HG03575 (cell line): Measurements from ENCODE around the gene PSPC1.

Experiments
- ATAC-seq: cut with Tn5 transposase; IDR thresholded peaks from one replicate; pipeline ENCODE4 v1.9.1; 2021; ENCODE audit not compliant: unreplicated experiment, insufficient number of reproducible peaks, low FRiP score; ENCODE audit errors: extremely low read depth

Gene PSPC1

DNA sequence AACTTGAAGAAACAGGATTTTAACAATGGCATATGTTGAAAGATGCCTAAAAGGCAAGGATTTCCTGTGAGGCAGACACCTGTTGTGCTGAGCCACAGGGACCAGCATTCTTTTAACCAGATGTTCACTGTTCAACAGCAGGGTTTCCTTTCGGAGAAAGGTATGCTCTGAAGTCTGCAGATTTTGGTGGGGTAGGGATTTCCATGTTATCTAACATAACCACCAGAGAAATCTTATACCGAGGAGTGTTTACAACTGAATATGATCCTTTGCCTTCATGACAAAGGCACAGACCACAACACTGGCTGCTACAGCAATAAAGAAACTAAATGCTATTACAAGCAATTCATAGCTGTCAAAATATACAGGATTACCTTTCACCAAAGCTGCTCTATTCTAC is 101.2 kb downstream of the PSPC1 start:
- no peak for ATAC-seq

DNA sequence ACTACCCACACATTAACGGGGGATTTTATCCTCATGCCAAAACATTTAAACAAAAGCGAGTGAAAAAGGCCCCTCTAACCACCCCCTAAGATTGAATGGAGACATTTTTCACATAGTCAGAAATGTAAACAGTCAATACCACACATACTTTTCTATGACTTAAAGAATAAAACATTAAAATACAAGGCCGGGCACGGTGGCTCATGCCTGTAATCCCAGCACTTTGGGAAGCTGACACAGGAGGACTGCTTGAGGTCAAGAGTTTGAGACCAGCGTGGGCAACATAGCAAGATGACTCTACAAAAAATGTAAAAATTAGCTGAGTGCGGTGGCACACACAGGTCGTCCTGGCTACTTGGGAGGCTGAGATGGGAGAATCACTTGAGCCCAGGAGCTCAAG is 102.0 kb downstream of the PSPC1 start:
- ATAC-seq: no peak

DNA sequence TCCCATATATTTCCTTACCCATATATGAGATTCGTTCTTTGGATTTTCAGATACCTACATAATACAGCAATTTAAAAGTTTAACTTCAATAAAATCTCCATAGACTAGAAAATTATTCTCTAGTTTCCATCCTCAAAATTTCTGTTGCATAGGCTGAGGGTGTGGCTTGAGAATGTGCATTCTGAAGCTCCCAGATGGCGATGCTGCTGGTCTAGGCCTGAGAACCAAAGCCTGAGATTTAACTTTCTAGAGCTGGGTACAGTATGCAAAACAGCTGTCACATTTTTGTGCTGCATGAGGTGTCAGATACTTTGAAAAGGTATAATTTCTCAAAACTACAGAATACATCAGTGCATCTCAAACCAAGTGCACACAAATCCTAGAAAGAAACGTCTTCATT is 106.6 kb downstream of the PSPC1 start:
- no peak for ATAC-seq

GRCh38 chr13:19674898-19675297 is 107.8 kb downstream of the PSPC1 start:
- no peak for ATAC-seq

DNA sequence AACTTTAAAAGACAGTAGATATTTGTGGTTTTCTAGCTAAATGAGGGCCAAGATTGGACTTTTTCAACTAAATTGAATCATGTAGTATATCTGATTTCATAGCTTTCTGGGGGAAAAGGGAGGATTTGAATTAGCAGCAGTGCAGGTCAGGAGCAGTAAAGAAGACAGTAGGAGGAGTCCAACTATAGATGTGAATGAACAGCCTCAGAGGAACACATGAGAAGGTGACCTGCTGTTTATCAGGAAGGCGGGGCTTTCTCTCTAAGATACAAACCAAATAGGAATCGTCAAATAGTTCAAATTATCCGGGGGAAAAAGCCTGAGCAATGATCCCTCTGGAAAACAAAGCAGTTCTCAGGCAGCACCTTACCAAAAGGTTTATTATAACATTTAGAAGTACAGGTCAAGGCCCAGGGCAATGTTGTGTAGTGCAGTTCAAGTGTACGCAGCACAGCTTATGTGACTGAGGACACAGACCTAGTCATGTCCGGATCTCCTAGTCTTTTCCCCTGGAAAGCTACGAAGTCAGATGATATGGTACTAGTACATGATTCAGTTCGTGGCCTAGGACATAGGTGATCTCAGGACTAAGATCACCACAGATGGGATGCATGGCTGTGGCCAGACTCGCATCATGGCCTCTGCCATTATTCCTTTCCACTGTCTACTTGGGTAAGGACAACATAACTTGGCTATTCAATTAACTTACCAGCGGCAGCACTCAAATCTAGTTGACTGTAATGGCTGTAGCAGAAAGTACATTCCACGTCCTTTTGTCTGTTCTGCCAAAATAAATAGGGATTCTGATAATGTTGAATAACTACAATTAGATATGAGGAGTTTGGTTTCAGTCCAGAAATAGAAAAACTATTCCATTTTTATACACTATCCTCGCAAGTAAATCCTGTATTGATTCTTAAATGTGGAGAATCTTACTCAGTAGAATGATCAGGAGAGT is 109.0 kb downstream of the PSPC1 start:
- ATAC-seq: no peak

DNA sequence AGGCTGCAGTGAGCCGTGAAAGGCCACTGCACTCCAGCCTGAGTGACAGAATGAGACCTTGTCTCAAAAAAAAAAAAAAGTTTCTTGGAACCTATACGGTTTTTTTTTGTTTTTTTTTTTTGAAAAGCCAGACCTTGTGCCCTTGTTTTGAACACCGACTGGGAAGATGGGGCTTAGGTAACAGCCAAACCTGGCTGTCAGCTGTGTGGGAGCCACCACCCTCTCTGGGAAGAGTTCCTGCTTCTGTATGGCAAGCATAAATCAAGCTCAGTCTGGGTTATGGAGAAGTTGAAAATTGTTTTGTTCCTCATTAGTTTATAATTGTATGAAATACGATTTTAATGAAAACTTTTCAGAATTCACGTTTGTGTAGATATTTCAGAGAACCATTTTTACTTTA is 109.8 kb downstream of the PSPC1 start:
- ATAC-seq: no peak

- ATAC-seq: no peak
These were observed 112.6 kb downstream of the PSPC1 start for GRCh38 chr13:19670147-19670546.

- ATAC-seq: no peak
These were observed 114.0 kb downstream of the PSPC1 start for GRCh38 chr13:19668778-19669177.

DNA sequence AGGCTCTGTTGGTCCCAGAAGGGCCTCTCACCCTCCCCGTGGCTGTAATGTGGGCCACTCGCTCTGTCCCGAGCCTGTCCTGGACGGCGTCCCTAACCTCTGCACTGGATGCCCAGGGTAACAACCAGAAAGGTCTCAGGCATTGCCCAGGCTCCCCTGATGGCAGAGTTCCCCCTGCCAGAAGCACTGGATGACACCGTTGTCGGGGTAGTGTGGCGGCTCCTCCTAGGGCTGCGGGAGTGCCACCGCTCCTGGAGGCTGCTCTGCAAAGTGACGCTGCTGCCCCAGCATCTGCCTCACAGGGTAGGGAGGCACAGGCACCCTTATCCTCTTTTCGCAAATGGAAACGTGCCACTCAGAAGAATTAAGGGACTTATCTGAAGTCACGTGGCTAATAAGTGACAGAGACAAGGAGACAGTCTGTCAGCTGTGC is 117.3 kb downstream of the PSPC1 start:
- ATAC-seq: no peak

DNA sequence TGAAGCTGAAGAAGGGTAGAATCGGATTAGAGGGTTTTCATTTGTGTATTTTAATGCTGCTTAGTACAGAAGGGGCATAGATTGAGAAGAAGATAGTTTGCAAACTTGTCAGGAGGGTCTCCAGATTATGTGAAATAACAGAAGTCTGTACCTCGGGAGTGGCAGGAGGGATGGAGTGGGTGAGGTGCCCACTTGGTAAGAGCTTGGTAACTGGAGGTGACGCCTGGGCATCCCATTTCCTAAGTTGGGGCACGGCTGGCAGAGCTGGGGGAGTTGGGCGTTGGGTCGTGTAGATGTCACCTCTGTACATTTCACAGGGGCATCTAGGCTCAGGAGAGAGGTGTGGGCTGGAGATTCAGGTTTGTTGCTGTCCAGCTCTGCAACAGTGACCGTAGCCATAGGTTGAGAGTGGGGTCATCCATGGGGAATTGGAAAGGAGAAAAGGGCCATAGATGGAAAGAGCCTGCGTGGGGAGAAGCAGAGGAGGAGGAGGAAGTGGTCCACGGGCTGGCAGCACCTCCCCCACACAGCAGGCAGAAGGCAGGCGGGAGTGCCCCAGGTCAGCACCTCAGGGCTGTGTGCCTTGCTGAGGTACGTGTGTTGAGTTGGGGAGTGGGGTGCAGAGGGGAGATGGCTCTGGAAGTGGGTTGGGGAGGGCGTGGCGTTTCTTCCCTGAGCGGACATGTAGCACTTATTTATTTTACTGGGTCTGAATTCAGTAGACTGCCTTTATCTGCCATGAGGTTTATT is 118.1 kb downstream of the PSPC1 start:
- no peak for ATAC-seq

DNA sequence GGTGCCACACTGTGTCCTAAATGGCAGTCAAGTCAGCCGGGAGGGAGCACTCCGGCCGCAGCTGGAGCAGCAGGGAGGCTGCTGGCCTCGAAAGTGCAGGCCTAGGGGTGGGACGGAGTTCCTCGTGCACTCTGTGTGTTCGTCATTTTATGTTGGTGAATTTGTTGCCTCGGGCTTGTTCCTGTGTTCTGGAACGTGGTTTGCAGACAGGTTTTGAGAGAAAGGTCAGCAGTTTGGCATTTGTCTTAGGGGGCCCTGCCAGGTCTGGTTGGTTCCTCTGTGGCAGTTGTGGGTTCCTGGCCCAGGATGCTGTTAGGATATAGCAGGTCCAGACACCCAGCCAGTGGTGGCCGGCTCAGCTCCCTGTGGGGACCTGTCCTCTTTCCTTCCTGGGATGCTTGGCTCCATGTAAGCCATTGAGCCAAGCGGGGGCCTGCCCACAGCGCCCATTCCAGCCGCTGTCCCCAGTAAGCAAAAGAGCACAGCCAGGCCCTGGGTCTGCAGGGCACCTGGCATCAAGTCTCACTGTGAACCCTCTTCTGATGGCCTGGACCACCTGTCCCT is 119.2 kb downstream of the PSPC1 start:
- no peak for ATAC-seq

GRCh38 chr13:19661561-19661960 is 121.2 kb downstream of the PSPC1 start:
- ATAC-seq: no peak

DNA sequence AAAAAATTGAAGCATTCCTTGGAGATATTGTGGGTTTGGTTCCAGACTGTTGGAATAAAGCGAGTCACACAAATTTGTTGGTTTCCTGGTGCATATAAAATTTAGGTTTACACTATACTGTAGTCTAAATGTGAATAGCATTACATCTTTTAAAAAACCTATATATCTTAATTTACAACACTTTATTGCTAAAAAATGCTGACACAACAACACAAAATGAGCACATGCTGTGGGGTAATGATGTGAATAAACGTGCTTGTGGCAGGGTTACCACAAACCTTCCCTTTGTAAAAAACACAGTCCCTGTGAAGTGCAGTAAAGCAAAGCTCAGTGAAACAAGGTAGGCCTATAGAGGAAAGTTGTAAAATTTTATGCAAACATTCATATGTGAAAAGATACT is 121.6 kb downstream of the PSPC1 start:
- ATAC-seq: no peak

DNA sequence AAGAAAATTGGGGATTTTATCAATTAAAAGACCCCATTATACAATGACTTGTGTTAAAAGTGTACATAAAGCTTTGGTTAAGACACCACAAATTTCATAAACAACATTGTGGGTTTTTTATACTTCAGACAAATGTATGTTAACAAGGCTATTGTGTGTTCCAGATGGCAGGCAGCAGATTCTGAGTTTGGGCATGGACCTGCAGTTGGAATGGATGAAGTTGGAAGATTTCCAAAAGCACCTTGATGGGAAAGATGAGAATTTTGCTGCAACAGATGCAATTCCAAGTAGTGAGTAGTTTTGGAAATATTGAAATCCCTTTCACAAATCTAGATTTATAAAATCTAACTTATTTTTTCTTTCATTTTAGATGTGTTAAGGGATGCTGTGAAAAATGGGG is 123.9 kb downstream of the PSPC1 start:
- ATAC-seq: no peak

DNA sequence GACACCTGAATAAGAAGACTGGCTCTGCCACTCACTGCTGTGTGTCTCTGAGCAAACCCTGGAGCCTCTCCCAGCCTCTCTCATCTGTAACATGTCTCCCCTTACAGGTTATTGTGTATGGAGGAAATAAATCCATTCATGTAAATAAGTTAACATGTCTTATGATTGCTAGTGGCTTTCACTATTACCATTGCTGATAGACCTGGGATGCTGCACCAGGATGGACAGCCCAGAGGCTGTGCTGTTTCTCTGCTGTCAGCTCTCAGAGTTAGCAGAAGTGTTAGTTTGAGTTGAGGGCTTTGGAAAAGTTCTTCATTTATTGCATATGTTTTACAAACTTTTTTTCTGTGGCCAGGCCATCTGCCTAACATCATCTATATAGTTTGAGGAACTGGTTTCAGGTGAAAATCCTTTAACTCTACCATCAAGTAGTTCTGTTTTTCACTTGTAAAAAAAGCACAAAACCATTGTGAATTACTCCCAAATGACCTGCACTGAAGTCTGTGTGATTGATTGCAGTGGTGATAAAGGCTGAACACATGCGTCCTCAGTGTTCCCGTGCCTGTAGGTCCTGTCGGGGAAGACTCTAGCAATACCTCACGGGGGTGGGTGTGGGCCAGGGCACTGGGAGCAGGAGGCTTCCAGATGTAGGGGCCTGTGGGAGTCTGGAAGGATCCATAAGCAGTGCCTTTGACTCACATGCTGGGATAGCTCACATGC is 124.7 kb downstream of the PSPC1 start:
- ATAC-seq: no peak
